Smooth muscle cell of the brain vasculature (primary cell): ENCODE data around the gene GP9.
"Not testable (repeated sequence)": the region's sequence is repeated elsewhere in the genome, so short reads cannot be mapped to it uniquely, and the experiment has no call there.

Experiments
- DNase-seq: peaks from one replicate; pipeline ENCODE4 v3.0.0-alpha.2; 2012; ENCODE audit warnings: low read depth, low spot score

GP9 gene

DNA sequence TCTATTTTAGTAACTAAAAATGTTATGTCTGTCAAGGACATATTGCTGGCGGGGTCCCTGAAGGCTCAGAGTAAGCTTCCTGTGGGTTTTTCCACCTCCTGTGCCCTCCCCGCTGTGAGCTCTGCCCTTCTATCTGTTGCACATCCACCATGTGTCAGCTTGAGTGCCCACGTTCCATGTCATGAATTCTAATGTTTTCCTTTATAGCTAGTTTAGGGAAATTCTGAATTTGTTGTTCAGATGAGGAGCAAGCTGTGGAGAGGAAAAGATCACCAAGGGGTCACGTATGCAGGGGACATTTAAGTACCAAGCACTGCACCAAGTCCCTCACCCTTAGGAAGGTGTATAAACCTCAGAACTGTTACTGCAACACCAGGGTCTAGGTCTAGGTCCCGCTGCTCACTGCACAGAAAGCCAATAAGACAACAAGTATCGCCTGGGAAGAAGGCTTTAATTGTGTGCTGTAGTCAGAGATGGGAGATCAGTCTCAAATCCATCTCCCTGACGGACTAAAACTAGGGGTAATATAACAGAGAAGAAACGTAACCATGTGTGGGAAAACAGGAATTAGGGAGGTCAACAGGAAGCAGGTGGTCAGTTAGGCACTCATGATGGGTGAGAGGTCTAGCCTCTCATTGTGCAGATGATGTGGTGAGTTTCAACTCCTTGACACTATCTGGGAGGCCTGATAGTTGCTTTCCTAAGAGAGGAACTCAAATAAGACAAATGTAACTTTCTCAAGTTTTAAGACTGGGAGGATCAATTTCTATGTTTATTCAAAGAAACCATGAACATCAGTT lies 9.7 kb downstream of the GP9 start:
- no peak for DNase-seq

- DNase-seq, result no peak
These were observed 16.6 kb downstream of the GP9 start for GRCh38 chr3:129077222-129077621.

GRCh38 chr3:129078510-129078909 lies 17.9 kb downstream of the GP9 start:
- DNase-seq, result no peak

GRCh38 chr3:129081503-129081902 lies 20.9 kb downstream of the GP9 start:
- no peak for DNase-seq

DNA sequence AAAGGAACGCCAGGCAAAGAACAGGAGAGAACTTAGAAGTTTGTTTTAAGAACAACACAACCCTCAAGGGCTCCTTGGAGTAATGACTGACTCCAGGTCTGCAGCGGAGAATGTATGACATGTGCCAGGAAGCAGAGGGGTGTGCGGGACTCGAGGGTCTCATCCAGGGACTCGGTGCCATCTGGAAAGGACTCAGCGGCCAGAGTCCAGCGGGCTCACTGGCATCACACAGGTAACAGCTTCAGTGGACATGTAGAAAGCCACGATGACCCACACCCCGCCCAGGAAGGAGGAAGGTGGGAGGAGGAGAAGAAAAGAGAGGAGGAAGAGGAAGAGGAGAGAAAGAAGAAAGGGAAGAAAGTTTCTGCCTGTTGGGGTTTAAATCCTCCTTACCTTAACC lies 21.4 kb downstream of the GP9 start:
- no peak for DNase-seq

GRCh38 chr3:129084501-129084900 lies 23.9 kb downstream of the GP9 start:
- DNase-seq, result no peak

GRCh38 chr3:129085165-129085715 lies 24.7 kb downstream of the GP9 start:
- no peak for DNase-seq

- no peak for DNase-seq
These were observed 25.2 kb downstream of the GP9 start for GRCh38 chr3:129085818-129086217.

DNA sequence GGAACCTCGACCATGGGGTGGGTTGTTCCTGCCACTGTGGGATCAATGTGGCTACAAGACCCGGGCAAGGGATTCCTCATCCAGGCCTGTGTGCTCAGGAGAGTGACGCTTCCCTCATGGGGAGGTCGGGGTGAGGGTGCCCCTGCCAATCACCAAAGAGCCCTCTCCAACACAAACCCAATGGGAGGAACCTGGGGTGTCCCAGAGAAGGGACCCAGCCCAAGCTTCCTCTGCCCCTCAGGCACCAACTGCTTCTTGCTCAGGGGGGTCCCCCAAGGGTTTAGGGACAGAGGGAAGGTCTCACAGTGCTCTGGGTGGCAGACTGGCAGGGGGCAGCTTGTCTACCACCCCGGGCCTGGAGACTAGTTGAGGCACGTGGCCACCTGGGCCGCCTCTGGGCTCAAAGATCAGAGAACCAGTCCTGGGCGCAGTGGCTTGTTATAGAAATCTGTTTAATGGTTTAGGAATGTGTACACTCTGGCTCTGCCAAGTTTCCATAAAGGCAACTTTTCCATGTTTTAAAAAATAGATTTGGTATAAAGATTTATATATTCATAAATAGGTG lies 26.6 kb downstream of the GP9 start:
- no peak for DNase-seq

DNA sequence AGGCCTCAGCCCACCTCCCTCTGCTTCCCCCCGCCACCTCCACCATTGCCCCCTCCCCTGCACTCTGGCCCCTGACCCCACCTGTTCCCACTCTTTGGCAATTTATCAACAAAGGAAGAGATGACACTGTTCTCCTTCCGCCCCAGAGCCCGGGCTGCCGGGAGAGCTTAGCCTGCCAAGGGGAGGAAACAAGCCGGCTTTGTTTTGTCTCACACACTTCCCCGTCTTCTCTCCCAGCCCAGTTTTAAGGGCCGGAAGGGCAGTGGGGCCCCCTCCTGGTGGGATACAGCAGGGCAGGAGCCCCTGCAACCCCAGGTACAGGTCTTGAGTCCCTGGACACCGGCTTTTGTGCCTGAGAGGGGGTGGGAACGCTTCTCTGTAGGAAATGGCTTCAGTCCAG lies 27.3 kb downstream of the GP9 start:
- DNase-seq, result not testable (repeated sequence)

GRCh38 chr3:129088312-129088711 lies 27.7 kb downstream of the GP9 start:
- DNase-seq, result not testable (repeated sequence)

GRCh38 chr3:129095285-129095684 lies 34.7 kb downstream of the GP9 start:
- DNase-seq, result no peak

- no peak for DNase-seq
These were observed 39.7 kb downstream of the GP9 start for GRCh38 chr3:129100274-129100673.

- DNase-seq, result no peak
These were observed 41.0 kb downstream of the GP9 start for GRCh38 chr3:129101370-129102138.

DNA sequence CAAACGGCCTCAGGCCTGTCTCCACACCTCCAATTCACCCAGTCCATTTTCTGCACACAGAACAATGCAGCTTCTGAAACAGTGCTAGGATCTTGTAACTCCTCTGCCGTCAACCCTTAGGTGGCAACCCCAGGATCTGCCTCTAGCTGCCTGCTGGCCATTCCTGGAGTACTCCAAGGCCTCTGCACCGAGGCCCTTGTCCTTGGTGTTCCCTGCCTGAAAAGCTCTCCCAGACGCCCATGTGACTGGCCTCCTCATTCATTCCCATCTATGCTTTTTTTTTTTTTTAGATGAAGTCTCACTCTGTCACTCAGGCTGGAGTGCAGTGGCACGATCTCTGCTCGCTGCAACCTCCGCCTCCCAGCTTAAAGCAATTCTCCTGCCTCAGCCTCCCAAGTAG lies 42.7 kb downstream of the GP9 start:
- no peak for DNase-seq

DNA sequence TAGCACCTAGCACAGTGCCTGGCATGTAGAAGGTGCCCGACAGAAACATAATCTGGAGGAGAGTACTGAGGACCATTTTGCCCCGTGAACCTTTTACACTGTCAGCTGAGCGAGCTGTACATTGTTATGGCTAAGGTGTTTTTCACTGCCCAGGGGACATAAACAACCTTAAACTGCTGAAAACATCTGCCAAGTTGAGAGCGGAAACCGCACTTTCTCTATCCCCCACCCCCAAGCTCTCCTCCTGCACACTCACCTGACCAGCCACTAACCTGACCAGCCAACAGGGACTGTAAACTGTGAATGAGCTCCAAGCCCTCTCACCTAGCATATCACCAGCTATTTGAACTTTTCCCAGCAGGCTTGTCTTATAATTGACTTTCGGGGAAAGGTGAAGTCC lies 43.5 kb downstream of the GP9 start:
- DNase-seq, result no peak

DNA sequence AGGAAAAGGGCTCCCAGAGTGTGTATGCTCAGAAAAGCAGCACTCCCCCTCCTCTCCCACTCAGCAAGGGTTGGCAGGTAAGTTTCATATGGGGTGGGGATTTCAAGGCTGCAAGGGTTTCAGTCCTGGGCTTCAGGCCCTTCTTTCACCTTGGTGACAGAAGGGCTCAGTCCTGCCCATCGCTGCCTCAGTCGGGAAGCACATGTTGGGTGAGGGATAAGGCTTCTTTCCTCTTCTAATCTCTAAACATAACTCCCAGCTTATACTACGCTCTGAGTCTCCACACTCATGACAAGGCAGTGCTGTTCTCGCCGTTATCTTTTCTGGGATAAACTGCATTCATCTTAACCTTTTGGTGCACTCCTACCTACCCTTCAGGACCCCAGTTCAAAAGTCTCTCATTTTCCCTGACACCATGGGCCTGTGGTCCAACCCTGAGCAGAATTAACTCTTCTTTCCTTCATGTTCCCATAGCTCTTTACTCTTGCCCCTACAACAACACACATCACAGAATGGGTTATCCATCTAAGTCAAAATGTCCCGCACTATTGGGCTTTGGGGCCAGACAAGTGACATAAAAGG lies 44.0 kb downstream of the GP9 start:
- DNase-seq, result no peak

DNA sequence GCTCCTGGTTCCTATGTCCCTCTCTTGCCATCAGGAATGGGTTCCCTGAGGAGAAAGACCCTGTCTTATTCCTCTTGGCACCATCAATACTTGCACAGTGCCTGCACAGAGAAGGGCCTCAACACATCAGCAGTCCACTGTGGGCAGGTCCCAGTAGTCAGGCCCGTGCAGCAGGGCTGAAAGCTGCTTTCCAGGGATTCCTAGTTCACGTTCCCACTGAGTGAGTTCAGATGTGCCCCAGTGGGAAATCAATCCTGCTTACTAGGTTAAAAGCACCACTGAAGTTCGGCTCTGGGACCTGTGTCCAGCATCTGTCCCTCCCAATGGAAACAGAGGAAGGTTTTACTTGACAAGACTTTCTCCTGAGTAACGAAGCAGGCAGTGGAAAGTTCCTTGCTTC lies 45.3 kb downstream of the GP9 start:
- no peak for DNase-seq

DNA sequence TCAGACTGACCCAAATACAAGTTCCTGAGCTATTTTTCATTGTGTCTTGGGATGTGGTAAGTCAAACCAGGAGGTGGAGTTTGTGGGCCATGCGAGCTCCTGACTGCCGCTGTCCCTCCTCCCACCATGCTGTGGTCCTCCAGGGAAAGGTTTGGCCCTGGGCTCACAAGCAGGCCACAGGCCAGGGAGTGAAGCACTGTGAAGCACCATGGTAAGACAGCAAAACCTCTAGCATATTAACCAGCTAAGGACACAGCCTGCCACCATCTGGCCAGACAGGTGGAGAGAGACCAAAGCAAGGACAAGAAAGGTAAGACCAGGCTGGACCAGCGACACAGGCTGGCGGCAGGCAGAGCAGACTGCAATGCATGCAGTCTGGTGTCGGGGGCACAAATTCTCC lies 45.7 kb downstream of the GP9 start:
- DNase-seq, result no peak

- no peak for DNase-seq
These were observed 46.4 kb downstream of the GP9 start for GRCh38 chr3:129106866-129107565.

DNA sequence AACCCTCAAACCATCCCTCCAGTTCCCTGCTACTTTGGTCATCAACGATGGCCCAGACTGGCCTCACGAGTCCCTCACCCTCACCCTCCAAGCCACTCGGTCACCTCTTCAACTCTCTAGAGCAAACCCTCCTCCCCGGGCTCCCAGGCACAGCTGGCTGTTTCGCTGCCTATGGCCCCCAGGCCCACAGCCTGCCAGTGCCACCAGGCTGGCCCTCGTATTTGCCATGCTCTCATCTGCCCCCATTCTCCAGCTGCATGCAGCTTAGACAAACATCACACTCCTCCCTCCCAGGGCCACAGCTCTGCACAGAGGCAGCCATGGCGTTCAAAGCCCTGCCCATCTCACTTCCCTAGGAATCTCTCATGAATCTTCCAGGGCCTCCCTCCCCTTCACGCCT lies 47.2 kb downstream of the GP9 start:
- no peak for DNase-seq
